PFSK-1 (cell line): Measurements from ENCODE around the gene MYG1.

Experiments
- POLR2AphosphoS5 ChIP-seq: IDR thresholded peaks from 2 replicates; pipeline ENCODE4 v1.6.1; 2012; ENCODE audit warnings: low read depth, mild to moderate bottlenecking, control low read depth, low read length, moderate library complexity
- REST ChIP-seq, 2 experiments: IDR thresholded peaks; 2 replicates each; pipeline versions ENCODE4 v1.6.1 to v1.8.0; 2011 to 2012; ENCODE audit warnings: low read depth in 2 of 2, low read length in 2 of 2, control low read depth in 1 of 2, inconsistent platforms in 1 of 2, mild to moderate bottlenecking in 1 of 2, moderate library complexity in 1 of 2; ENCODE audit not compliant: insufficient read depth in 1 of 2
- SIN3A ChIP-seq: IDR thresholded peaks from 2 replicates; pipeline ENCODE4 v1.6.1; 2012; ENCODE audit warnings: mild to moderate bottlenecking, low read length, moderate library complexity, borderline replicate concordance; ENCODE audit not compliant: insufficient read depth
- TAF1 ChIP-seq: IDR thresholded peaks from 2 replicates; pipeline ENCODE4 v1.6.1; 2012; ENCODE audit warnings: low read length, control low read depth, borderline replicate concordance; ENCODE audit not compliant: insufficient read depth

GRCh38 chr12:53345486-53346188 lies 46.1 kb downstream of the MYG1 start:
- TF ChIP-seq SIN3A (no peak), TAF1 (peak; percentile 37; the same call in 1 of the 2 replicates), POLR2AphosphoS5 (peak; percentile 59; the same call in 1 of the 2 replicates), REST (IDR thresholded peaks at IDR 0.05; ENCODE audit: insufficient read depth in 1 of 2, low read depth in 2 of 2, low read length in 2 of 2) (peak in 1 of 2 experiments; percentile 76; a peak in 1 of 4 replicates)
